Stimulated activated CD4-positive, alpha-beta T cell treated with anti-CD3 and anti-CD28 coated beads, Interleukin-12 subunit alpha, Interleukin-12 subunit beta, amount 100 ng/mL, for 48 hours (primary cell): ENCODE results near the gene ARID2.

Source experiments
- DNase-seq, 3 donors: peaks; one replicate each; pipeline ENCODE4 v3.0.0-alpha.2; 2020; ENCODE audit warnings: low read depth in 2 of 3, low spot score in 1 of 3

ARID2 gene

DNA sequence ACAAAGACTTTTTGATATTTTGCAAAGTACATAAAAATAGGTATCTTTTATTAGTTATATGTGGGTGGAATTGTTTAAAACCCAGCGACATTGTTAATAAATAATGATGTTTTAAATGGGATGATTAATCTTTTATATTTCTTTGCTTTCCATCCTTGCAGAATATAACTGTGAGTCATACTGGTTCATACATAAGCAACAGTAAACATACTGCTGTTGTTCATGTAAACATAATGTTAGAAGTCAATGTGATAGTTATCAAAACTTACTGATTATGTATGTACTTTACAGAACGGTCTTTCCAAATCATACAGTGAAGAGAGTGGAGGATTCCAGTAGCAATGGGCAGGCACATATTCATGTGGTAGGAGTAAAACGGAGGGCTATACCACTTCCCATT lies 119.8 kb downstream of the ARID2 start:
- no peak for DNase-seq

DNA sequence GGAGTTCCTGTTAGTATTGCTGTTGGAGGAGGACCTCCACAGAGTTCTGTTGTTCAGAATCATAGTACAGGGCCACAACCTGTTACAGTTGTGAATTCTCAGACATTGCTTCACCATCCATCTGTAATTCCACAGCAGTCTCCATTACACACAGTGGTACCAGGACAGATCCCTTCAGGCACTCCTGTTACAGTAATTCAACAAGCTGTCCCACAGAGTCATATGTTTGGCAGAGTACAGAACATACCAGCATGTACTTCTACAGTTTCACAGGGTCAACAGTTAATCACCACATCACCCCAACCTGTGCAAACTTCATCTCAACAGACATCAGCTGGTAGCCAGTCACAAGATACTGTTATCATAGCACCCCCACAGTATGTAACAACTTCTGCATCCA lies 120.8 kb downstream of the ARID2 start:
- DNase-seq: no peak

DNA sequence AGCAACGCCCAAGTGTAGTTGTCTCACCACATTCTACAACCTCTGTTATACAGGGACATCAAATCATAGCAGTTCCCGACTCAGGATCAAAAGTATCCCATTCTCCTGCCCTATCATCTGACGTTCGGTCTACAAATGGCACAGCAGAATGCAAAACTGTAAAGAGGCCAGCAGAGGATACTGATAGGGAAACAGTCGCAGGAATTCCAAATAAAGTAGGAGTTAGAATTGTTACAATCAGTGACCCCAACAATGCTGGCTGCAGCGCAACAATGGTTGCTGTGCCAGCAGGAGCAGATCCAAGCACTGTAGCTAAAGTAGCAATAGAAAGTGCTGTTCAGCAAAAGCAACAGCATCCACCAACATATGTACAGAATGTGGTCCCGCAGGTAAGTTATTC lies 123.0 kb downstream of the ARID2 start:
- no peak for DNase-seq

DNA sequence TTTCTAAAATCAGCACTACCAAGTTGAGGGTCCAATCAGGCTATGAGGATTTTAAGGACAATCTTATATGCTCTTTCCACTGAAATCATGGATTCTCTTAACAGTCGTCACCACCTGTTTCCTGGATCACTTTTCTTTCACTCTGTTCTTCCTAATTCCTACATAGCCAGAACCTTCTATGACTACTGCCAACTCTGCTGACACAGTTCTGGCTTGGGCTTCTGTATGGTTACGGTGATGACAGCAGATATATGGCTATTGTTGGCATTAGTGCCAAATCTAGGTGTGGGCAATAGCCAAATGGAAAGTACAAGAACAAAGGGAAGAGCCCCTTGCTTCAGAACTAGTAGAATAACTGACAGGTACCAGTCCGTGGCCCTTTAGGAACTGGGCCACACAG lies 124.0 kb downstream of the ARID2 start:
- DNase-seq: no peak

DNA sequence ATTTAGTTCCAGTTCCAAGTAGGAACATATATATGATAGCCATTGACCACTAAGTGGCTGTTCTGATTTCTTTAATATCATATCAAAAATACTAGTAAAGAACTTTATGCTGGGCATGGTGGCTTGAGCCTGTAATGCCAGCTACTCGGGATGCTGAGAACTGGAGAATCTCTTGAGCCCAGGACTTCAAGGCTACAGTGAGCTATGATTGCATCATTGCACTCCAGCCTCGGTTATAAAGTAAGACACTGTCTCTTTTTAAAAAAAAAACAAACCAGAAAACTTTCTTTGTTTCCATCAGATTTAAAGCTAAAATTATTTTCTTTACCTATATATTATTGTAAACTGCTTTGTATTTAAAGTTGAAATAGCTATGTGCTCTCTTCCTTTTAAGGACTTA lies 133.8 kb downstream of the ARID2 start:
- DNase-seq: no peak

DNA sequence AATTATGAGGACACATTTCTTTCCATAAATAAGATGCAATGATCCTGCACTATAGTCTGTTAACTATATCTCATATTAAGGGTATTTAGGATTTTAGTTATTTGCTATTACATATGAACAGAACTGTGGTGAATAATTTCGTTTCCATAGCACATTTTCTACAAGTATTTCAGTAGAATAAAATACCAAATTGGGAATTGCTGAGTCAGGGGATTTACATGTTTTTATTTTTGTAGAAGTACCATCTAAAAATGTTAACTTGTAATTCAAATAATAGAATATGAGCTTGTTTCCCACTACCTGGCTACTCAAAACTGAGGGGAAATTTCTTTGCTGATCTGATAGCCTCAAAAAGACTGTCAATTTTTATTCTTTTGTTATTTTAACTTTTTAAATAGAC lies 136.8 kb downstream of the ARID2 start:
- DNase-seq: no peak

DNA sequence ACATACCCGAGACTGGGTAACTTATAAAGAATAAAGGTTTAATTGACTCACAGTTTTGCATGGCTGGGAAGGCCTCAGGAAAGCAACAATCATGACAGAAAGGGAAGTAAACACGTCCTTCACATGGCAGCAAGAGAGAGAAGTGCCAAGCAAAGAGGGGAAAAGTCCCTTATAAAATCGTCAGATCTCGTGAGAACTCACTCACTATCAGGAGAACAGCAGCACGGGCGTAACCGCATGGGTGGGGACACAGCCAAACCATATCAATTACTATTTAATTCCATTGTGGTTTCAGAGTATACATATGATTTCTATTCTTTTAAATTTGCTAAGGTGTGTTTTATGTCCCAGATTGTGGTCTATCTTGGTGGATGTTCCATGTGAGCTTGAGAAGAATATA lies 142.9 kb downstream of the ARID2 start:
- DNase-seq: no peak

DNA sequence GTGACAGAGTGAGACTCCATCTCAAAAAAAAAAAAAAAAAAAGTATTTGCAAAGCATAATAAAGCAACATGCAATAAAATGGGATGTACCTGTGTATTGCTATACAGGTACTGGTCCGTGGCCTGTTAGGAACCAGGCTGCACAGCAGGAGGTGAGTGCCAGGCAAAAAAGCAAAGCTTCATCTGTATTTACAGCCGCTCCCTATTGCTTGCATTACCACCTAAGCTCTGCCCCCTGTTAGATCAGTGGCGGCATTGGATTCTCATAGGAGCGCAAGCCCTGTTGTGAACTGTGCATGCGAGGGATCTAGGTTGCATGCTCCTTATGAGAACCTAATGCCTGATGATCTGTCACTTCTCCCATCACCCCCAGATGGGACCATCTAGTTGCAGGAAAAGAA lies 147.6 kb downstream of the ARID2 start:
- DNase-seq: no peak

DNA sequence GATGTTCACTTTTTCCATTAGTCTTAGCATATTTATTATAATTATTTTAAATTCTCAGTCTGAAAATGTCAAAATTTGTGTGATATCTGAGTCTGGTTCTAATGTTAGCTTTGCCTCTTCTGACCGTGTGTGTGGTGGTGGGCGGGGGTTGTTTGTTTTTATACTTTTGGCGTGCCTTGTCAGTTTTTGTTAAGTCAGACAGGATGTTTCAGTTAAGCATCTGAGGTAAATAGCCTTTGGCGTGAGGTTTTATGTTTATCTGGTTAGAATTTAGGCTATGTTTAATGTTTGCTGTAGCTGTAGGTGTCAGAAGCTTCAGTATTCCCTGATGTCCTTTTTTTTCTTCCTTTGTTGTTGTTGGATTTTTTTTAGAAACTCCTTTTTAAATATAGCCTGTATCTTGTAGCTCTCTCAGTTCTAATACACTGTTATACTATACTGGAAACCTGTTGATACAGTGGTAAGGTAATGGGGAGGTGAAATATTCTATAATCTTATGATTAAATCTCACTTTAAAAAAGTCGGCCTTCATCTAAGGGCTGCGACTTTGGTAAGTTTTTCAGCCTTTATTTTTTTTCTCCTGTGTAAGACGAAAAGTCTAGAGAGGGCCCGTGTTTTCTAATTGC lies 149.2 kb downstream of the ARID2 start:
- no peak for DNase-seq

DNA sequence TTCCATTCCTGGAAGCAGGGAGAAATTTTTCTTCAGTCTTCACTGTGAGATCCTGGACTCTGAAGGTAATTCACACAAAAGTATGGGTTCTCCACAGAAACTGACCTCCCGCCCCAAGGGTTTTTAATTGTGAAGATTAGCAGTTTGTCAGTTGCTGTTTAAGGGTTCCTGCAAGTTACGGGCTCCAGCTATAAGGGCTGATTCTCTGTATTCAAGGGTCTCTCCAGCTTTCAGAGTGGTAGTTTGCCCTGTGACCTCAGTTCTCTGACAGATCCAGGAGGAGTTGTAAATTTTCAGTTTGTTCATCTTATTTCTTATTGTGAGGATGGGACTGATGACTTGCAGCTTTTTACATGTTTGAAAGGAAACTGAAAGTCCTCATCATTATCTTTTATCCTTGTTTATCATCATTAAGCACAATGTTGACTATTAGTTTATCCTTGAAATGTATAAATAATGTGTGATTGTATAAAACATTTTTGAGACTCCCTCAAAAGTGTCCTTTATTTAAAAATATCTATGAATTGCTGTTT lies 149.9 kb downstream of the ARID2 start:
- no peak for DNase-seq

DNA sequence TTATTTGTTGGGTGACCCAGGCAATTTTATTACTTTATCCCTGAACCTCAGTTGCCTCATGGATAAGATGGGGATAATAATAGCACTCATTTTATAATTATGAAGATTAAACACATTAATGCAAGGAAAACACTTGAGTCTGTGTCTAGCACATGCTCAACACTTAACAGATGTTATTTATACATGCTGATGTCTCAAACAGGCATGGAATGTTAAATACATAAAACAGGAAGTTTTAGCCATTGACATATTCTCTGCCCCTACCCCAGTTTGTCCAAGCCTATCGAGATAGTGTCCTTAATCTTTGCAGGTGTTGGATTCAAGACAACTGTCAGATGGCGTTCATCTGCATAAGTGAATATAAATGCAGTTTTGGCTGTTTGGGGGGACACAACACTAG lies 151.0 kb downstream of the ARID2 start:
- DNase-seq: no peak

DNA sequence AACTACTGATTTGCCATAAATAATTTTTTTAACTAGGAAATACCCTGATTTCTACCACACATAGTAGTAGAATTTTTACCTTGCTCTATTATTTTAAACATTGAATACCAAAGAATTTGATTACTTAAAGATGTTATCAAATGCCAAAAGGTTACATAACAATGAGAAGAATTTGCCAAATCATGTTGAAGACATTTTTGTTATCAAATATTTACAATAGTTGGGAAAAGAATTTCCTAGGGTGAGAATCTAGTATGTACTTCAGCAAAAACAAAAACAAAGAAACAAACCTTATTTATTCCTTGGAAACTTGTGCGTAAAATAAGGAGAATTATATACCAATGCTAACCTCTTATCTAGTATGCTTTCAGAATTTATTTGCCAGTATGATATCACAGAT lies 153.7 kb downstream of the ARID2 start:
- DNase-seq: no peak

DNA sequence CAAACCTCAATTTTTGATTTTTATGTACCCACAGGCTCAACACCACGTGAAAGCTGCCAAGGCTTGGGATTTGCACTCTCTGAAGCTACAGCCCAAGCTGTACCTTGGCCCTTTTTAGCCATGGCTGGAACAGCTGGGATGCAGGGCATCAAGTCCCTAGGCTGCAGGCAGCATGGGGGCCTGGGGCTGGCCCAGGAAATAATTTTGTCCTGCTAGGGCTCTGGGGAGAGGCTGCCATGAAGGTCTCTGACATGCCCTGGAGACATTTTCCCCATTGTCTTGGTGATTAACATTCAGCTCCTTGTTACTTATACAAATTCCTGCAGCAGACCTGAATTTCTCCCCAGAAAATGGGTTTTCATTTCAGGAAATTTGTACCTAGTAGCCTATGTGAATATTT lies 157.2 kb downstream of the ARID2 start:
- no peak for DNase-seq

DNA sequence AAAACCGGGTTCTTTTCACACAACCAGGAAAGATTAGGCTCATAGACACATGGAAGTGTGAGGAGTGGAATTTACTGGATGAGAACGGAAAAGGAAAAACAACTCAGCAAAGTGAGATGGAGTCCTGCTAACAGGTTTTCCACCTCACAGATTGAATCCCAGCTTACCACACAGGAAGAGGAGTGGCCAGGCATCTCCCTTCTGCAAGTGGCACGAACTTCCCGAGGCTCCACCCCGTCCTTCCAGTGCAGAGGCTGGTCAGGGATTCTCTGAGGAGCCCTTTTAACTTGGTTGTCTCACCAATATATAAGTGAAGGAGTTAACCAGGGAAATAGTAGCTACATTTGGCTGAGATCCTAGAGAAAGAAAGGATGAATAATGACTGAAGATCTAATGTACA lies 158.0 kb downstream of the ARID2 start:
- DNase-seq: no peak

DNA sequence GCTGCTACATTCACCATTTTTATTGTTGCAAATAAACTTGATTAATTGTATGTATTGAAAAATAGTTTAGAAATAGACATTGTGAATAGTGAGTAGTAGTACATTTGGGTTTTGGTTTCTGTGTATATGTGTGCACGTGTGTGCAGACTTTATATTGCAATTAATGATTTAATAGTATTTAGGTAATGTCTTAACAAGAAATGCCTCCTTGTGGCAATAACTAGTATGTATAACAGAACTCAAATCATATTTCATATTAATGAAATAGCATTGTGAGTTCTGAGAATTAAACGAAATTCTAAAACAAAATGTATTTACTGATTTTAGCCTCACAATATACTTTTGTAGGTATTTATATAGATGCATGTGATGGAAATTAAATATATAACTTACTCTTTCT lies 160.8 kb downstream of the ARID2 start:
- no peak for DNase-seq

DNA sequence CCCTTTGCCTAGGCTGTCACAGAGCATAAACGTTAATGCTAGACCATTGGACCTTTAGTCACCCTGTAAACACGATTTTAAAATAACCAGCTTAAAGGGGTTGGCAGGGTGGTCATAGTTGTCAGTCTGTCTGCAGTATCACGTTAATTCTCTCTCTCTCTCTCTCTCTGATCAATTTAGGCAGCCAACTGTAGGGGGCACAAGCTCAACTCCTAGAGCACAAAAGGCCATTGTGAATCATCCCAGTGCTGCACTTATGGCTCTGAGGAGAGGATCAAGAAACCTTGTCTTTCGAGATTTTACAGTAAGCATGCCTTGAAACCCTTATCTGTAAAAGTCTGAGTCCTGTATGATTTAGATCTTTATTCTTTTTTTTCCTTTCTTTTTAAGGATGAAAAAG lies 163.7 kb downstream of the ARID2 start:
- DNase-seq: no peak

DNA sequence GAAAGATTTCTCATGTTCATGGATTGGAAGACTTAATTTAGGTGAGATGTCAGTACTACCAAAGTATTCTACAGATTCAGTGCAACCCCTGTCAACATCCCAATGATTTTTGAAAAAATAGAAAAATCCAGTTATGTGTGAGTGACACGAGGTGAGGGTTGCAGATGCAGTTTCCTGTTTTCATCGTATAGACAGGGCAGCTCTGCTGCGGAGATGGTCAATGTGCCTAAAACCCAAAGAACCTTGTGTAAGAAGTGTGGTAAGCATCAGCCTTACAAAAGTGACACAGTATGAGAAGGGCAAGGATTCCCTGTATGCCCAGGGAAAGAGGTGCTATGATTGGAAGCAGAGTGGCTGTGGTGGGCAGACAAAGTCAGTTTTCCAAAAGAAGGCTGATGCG lies 166.5 kb downstream of the ARID2 start:
- no peak for DNase-seq

DNA sequence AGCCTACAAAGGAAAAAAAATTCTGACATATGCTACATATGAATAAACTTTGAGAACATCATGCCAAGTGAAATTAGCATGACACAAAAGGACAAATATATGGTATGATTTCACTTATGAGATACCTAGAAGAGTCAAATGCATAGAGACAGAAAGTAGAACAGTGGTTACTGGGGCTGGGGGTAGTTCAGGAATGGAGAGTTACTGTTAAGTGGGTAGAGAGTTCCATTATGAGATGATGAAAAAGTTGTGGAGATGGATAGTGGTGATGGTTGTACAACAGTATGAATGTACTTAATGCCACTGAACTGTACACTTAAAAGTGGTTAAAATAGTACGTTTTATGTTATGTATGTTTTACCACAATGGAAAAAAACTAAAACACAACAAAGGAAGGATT lies 168.6 kb downstream of the ARID2 start:
- DNase-seq: no peak

DNA sequence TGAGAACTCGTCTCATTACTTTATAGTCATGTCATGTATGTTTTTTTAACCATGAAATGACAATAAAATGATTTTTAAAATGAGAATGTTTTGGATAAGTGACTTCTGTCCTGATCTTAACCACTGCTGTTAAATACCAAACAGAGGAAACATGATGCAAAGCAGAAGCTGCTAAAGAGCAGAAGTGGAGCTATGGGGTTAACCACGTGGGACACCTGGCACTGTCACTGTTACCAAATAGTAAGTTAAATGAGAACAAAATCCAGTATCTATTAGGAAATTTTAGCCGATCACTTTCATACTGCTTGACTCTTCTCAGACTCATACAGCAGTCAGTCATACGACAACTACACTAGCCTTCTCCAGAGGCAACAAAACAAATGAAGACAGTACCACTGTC lies 178.4 kb downstream of the ARID2 start:
- DNase-seq: no peak

DNA sequence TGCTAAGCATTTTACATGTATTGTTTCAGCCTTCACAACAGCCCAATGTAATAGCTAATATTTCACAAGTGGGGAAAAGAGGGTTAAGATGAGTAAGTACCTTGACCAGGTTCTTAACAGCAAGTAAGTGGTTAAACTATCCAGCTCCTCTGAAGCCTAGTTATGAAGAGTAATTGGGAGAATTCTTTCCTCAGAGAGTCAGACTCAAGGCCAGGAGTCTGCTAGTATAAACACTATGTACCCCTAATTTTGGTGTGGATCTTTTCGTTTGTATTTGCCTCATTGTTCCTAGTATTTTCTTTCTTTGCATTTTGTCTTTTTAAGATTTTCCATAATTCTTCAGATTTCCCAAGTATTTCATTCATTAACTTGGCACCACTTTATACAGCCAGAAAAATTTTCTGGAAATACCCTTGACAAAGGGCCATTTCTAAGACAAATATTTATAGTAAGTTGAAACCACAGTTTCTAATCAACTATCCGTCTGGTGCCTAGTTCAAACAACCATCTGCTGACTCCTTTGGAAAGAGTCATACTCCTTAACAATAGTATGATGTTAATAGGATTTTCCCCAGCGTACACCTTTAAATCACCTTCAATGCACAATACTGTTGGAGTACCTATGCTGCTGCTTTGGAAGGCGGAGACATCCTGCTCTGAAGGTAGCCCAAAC lies 179.7 kb downstream of the ARID2 start:
- no peak for DNase-seq

DNA sequence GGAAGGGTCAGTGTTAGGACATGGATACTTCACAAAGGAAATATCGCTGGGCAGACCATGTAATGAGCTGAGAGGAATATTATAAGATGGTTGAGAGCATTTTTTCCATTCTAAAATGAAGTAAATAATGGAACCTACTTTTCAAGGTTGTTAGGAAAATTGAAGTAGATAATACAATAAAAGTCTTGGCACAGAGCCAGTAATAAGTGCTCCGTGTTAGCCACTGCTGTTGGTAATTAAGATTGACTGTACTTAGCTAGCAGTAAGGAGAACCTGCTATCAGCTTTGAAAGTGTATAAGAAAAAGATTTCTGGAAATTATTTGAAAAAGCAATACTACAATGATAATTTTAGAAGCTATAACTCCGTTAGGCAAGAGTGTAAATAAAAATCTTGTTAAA lies 183.3 kb downstream of the ARID2 start:
- no peak for DNase-seq

DNA sequence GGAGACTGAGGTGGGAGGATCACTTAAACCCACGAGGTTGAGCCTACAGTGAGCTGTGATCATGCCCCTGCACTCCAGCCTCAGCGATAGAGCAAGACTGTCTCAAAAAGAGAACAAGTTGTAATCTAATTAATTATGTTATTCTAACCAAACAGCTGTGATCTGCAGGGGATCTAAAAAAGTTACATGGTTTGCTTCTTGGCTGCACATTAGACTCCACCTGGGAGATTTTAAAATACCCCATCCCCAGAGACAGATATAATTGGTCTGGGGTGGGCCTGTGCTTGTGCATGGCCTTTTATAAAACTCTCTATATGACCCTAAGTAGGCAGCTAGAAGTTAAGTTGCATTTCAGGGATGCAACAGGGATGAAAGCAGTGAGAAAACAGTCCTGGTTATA lies 184.1 kb downstream of the ARID2 start:
- DNase-seq: no peak

DNA sequence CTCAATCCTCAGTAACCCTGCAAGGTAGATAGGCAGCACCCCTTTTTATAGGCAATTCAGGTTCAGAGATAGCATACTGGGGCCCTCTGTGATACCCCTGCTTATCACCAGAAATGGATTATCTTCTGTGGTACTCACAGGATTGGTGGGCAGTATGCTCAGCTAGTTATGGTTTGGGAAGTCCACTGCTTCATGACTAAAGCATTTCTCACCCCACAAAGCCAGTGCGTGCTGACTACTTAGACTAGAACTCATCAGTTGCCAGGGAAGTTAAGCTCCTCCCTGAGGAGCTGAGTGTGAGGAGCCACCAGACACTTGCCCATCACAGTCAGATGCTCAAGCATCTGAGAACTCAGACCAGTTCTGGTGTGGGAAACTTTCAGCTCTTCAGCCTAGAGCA lies 184.6 kb downstream of the ARID2 start:
- DNase-seq: no peak
